ENCODE results near the gene AXIN1.
A peak's percentile ranks its signal among the peaks of the same experiment; 100 is the strongest.

AXIN1 gene

DNA sequence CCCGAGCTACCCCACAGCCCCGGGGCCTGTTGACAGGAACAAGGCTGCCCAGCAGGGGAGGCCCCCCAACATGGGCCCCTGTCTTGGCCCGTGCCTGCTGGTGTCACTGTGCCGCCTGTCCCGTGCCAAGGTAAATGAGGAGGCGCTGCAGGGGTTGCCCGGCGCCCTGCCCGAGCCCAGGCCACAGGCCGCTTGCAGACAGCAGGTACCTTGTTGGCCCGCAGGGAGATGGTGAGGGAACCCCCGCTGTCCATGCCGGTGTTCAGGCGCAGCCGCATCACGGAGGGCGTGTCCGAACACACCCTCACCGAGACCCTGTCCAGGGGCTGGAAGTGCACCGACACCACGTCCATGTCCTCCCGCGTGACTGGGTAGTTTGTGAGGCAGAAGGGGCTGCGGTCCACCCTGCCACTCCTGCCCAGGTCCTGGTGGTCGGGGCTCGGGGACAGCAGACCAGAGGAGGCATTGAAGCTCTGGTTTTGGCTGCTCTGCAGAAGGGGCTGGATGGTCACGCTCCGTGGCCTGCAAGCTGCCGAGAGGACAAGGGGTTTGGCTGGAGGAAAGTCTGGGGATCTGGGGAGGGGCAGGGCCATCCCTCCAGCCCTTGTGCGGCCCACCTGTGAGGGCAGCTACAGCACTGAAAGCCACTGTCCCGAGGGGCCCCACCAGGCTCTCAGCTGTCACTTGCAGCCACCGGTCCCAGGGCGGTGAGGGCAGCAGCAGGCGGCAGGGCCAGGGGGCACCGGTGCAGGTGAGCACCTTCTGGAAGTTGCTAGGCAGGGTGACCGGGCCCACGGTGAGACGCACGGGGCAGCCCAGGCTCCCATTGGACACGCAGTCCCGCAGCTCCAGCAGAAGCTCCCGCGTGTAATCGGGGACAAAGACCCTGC, 23.6 kb upstream of the AXIN1 start:
- Mint-ChIP-seq H3K27ac (no peak overlapping the region), H3K9me3 (no peaks in the 10 kb centered on the region), H3K4me1 (ENCODE audit: low read depth) (no peaks in the 10 kb centered on the region), H3K27me3 (ENCODE audit: low read depth) (no peaks in the 10 kb centered on the region), H3K36me3 (ENCODE audit: low read depth) (no peaks in the 10 kb centered on the region), H3K4me3 (no peak overlapping the region)

DNA sequence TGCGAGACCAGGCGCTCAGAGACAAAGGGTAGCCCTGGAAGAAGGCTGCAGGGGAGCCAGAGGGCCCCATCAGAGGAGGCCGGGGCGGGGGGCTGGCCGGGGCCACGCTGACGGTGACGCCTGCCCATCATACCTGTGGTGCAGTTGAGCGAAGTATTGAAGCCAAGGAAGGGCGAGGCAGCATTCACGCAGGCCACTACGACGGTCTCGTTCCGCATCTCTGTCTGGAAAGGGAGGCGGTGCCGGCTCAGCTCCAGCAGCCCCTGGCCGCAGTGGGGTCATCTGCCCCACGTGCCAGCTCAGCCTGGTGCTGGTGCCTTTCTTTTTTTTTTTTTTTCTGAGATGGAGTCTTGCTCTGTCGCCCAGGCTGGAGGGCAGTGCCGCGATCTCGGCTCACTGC, 22.7 kb upstream of the AXIN1 start:
- Mint-ChIP-seq H3K4me1 (ENCODE audit: low read depth) (peaks cover 3% of the 10 kb centered on the region), H3K4me3 (no peak overlapping the region), H3K9me3 (no peaks in the 10 kb centered on the region), H3K27me3 (ENCODE audit: low read depth) (no peaks in the 10 kb centered on the region), H3K36me3 (ENCODE audit: low read depth) (peaks cover 3% of the 10 kb centered on the region), H3K27ac (no peak overlapping the region)

DNA sequence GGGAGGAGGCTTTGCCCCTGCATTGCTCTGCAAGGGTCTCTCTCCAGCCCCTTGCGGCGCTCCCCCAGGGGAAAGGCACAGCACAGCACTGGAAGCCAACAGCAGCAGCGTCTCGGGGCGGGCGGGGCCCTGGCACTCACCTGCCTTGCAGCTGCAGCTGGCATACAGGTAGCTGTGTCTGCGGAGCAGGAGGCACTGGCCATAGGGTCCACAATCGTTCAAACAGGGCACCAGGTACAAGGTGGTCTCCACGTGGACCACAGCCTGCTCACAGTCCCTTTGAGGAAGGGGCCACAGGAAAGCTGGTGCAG, 22.0 kb upstream of the AXIN1 start:
- H3K4me1 Mint-ChIP-seq (ENCODE audit: low read depth) = peaks cover 6% of the 10 kb centered on the region
- no peak overlapping the region for H3K27ac Mint-ChIP-seq
- H3K27me3 Mint-ChIP-seq (ENCODE audit: low read depth) = no peaks in the 10 kb centered on the region
- H3K4me3 Mint-ChIP-seq = no peak overlapping the region
- no peaks in the 10 kb centered on the region for H3K9me3 Mint-ChIP-seq
- H3K36me3 Mint-ChIP-seq (ENCODE audit: low read depth) = peaks cover 3% of the 10 kb centered on the region

DNA sequence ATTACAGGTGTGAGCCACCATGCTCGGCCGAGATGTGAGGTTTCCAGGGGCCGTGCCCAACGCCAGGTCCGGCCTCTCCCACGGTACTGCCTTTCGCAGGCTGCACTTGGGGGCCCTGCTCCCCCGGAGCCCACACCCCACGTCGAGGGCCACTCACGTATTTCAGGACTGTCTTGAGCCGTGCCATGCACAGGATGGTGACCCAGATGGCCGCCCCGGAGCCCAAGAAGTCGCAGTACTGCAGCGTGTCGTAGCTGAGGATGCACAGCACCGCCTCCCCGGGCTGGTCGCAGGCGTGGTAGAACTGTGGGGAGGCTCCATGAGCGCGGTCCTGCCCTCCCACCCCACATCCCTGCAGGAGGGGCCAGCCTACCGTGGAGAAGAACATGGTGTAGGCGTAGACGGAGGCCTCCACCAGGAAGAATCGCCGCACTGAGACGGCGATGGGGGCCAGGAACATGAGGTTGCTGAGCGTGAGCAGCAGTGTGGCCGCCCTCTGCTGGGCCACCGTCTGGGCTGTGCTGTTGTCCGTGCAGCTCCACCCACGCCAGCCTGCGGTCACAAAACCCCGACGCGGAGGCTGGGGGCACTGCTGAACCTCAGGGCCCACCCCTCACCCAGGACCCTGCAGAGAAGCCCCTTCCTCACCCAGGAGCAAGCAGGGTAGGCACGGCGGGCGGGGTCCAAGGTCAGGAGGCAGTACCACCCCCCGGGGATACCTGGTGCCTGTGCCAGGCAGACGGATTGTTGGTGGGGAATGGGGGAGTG, 21.5 kb upstream of the AXIN1 start:
- peaks cover 3% of the 10 kb centered on the region for H3K36me3 Mint-ChIP-seq (ENCODE audit: low read depth)
- H3K27me3 Mint-ChIP-seq (ENCODE audit: low read depth) = no peaks in the 10 kb centered on the region
- no peak overlapping the region for H3K27ac Mint-ChIP-seq
- H3K9me3 Mint-ChIP-seq = no peaks in the 10 kb centered on the region
- no peak overlapping the region for H3K4me3 Mint-ChIP-seq
- peaks cover 9% of the 10 kb centered on the region for H3K4me1 Mint-ChIP-seq (ENCODE audit: low read depth)

DNA sequence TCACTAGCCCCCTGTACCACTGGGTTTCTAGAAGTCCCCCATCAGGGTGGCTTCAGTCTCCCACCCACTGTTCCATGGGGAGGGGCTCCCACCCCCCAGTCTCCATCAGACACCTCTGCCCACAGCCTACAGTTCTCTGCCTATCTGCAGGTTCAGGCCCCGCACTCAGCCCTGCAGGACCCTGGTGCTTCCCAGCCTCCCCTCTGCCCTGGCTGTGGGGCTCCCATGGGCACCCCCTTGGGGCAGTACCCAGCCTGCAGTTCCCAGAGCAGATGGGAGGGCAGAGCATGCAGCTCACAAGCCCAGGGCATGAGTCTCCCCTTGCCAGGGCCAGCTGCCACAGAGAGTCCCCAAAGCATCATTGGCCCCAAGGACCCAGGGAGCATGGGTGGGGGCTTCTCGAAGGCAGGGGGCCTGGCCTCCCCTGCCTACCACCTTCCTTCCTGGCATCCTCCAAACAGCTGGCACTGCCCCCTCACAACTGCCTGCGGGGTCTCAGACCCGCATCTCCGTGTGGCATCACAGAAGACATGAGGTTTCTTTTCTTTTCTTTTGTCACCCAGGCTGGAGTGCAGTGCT, 20.6 kb upstream of the AXIN1 start:
- H3K4me1 Mint-ChIP-seq (ENCODE audit: low read depth) = peaks cover 9% of the 10 kb centered on the region
- H3K9me3 Mint-ChIP-seq = no peaks in the 10 kb centered on the region
- H3K36me3 Mint-ChIP-seq (ENCODE audit: low read depth) = peaks cover 3% of the 10 kb centered on the region
- no peaks in the 10 kb centered on the region for H3K27me3 Mint-ChIP-seq (ENCODE audit: low read depth)
- H3K27ac Mint-ChIP-seq = no peak overlapping the region
- H3K4me3 Mint-ChIP-seq = no peak overlapping the region

DNA sequence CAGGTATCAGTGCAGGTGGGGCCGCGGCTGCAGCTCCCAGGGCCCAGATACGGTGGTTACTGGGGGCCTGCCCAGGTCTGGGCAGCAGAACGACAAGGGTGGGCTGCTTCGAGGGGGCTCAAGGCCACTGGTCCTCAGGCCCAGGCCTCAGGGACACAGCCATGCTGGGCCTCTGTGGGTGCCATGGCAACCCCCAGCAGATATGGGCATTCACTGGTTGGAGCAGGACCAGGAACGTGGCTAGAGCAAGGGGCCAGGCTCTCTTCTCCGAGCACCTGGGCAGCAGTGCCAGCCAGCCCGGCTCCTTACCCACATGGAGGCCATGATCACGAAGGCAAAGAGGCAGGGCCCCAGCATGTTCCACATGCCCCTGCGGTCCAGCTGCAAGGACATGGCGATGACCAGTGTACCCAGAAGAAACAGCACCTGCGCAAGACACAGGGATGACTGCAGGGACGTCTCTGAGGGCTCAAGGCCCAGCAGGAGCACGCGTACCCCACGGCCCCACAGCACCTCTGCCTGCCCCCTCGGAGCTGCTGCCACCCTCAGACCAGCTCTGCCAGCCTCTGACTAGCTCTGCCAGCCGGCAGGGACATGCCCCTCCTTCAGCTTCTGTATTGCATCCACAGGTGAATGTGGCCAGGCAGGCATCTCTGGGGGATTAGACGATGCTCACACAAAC, 19.9 kb upstream of the AXIN1 start:
- H3K4me1 Mint-ChIP-seq (ENCODE audit: low read depth) = peaks cover 9% of the 10 kb centered on the region
- no peaks in the 10 kb centered on the region for H3K27me3 Mint-ChIP-seq (ENCODE audit: low read depth)
- no peak overlapping the region for H3K27ac Mint-ChIP-seq
- peaks cover 3% of the 10 kb centered on the region for H3K36me3 Mint-ChIP-seq (ENCODE audit: low read depth)
- H3K9me3 Mint-ChIP-seq = no peaks in the 10 kb centered on the region
- H3K4me3 Mint-ChIP-seq = no peak overlapping the region

DNA sequence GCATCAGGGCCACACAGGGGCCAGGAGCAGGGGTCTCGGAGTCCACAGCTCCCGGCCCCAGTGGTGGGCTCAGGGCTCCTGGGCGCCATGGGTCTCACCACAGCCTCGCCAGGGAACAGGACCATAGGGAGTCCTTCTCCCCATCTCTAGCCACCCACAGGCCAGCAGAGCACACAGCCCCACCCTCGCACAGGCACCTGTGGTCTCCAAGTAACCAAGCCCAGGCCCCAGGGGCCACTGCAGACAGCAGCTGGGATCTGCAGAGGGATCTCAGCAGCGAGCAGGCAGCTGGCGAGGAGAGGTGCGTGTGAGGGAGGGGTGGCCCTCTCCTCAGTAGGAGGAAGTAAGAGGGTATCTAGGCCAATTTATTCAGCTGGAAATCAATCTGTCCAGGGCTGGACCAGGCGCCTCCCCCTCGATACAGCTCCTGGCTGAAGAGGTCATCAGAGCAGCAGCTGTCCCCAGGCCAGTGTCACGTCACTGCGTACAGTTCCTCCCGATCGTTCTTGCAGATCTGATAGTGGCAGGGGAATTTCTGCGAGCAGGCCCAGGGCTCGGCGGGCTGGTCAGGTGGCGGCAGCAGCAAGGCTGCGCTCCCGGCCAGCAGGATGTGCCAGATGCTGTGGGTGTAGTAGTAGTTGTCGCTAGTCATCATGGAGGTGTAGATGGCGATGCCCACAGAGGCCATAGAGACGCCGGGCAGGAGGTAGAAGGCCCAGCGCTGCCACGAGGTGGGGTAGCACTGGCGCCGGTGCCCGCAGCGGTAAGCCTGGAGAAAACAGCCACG, 19.2 kb upstream of the AXIN1 start:
- H3K27ac Mint-ChIP-seq = no peak overlapping the region
- peaks cover 9% of the 10 kb centered on the region for H3K4me1 Mint-ChIP-seq (ENCODE audit: low read depth)
- H3K27me3 Mint-ChIP-seq (ENCODE audit: low read depth) = no peaks in the 10 kb centered on the region
- H3K36me3 Mint-ChIP-seq (ENCODE audit: low read depth) = peaks cover 7% of the 10 kb centered on the region
- H3K4me3 Mint-ChIP-seq = no peak overlapping the region
- H3K9me3 Mint-ChIP-seq = no peaks in the 10 kb centered on the region

DNA sequence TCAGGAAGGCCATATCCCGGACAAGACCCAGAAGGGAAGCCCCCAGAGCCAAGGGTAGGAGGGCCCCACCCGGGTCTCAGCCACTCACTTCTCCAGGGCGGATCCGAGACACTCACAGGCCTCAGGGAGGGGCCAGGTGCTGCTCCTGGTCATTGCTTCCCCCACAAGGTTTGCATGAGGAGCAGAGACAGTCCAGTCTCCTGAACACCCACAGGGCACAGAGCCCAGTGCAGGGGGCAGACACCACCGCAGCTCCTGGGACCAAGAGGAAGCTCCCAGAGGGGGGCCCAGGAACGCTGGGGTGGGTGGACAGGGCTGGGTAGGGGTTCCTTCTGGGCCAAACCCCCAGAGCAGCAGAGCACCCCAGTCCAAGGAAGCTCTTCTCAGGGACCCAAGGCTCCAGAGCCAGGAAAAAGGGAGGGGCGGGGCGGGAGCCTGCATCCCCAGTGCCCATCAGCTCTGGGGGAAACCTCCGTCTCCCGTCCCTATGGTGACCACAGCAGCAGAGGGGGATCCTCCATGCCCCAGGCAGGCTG, 18.5 kb upstream of the AXIN1 start:
- peaks cover 7% of the 10 kb centered on the region for H3K36me3 Mint-ChIP-seq (ENCODE audit: low read depth)
- no peaks in the 10 kb centered on the region for H3K27me3 Mint-ChIP-seq (ENCODE audit: low read depth)
- H3K27ac Mint-ChIP-seq = peak overlapping the region; percentile 89
- no peaks in the 10 kb centered on the region for H3K9me3 Mint-ChIP-seq
- H3K4me1 Mint-ChIP-seq (ENCODE audit: low read depth) = peaks cover 9% of the 10 kb centered on the region
- peak overlapping the region; percentile 90 for H3K4me3 Mint-ChIP-seq

DNA sequence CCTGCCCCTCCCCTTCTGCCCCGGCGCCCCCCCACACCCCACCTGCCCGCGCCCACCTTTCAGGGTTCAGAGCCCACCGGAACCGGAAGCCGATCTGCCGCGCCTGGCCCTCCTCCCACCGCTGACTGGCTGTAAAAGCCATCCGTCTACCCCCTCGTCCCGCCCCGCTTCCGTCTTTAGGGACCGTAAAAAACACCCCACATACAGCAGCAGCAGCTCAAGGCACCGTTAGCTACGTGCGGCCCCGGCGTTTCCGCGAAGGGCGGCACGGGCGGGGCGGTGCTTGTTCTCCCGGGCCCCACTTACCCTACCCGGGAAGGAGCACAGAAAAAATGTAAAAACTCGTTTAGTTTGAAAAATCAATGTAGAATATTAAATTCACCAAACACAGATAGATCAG, 17.9 kb upstream of the AXIN1 start, which contains the start of gene MRPL28:
TSS of gene MRPL28 (minus strand) at position 96 of the 400 bp plus-strand sequence. CDS start 320 bp downstream, outside the sequence.
- H3K27ac Mint-ChIP-seq = peak within 1 kb of the TSS; percentile 89
- H3K36me3 Mint-ChIP-seq (ENCODE audit: low read depth) = peaks cover 7% of the 10 kb centered on the region
- H3K4me3 Mint-ChIP-seq = peak within 1 kb of the TSS; percentile 90
- H3K4me1 Mint-ChIP-seq (ENCODE audit: low read depth) = peaks cover 9% of the 10 kb centered on the region
- no peaks in the 10 kb centered on the region for H3K27me3 Mint-ChIP-seq (ENCODE audit: low read depth)
- no peaks in the 10 kb centered on the region for H3K9me3 Mint-ChIP-seq

DNA sequence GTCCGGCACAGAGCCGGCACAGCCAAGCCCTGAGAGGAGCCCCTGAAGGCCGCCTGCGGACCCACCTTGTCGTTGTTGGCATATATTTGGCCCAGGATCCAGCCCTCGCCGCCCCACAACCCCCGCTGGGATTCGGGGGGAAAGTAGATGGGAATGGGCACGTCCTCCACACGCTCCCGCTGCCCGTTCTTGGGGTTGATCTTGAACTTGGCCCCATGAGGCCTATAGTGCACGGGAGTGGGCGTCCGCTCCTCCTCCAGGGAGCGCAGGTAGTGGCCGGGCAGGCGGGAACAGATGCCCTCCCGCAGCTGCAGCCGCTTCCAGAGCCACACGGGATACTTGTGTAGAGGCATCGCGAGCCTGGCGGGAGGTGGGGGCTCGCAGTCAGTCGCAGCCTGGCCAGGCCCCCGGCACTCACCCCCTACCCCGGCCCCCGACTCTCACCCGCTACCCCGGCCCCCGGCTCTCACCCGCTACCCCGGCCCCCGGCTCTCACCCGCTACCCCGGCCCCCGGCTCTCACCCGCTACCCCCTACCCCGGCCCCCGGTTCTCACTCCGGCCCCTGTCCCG, 17.4 kb upstream of the AXIN1 start:
- H3K4me1 Mint-ChIP-seq (ENCODE audit: low read depth) = peaks cover 9% of the 10 kb centered on the region
- H3K36me3 Mint-ChIP-seq (ENCODE audit: low read depth) = peaks cover 7% of the 10 kb centered on the region
- H3K4me3 Mint-ChIP-seq = peak overlapping the region; percentile 71
- no peaks in the 10 kb centered on the region for H3K9me3 Mint-ChIP-seq
- H3K27ac Mint-ChIP-seq = no peak overlapping the region
- no peaks in the 10 kb centered on the region for H3K27me3 Mint-ChIP-seq (ENCODE audit: low read depth)

DNA sequence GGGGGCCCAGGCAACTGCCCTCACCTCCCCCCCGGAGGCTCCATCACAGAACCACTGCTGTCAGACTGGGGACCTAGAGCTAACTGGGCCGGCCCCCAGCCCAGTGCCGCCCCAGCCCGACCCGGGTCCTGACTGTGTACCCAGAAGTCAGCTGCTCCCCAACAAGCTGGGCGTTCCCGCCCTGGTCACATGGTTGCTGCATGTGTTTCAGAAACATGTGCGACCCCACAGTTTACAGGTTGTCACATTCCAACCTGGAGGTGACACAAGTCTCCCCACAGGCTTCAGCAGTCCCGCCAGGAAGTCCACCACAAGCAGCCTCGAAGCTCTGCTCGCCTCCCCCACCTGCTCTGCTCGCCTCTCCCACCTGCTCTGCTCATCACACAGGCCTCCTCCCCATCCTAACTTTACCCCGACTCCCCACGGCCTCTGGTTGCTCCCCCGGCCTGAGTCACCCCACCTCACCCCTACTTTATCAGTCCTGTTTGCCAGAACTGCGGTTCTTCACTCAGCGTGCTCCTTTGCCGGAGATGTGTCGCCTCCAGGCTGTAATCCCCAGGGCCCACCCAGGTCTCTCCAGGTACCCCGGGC, 16.8 kb upstream of the AXIN1 start:
- H3K27ac Mint-ChIP-seq = no peak overlapping the region
- no peaks in the 10 kb centered on the region for H3K27me3 Mint-ChIP-seq (ENCODE audit: low read depth)
- H3K36me3 Mint-ChIP-seq (ENCODE audit: low read depth) = peaks cover 7% of the 10 kb centered on the region
- H3K9me3 Mint-ChIP-seq = no peaks in the 10 kb centered on the region
- H3K4me3 Mint-ChIP-seq = peak overlapping the region; percentile 71
- peaks cover 9% of the 10 kb centered on the region for H3K4me1 Mint-ChIP-seq (ENCODE audit: low read depth)

DNA sequence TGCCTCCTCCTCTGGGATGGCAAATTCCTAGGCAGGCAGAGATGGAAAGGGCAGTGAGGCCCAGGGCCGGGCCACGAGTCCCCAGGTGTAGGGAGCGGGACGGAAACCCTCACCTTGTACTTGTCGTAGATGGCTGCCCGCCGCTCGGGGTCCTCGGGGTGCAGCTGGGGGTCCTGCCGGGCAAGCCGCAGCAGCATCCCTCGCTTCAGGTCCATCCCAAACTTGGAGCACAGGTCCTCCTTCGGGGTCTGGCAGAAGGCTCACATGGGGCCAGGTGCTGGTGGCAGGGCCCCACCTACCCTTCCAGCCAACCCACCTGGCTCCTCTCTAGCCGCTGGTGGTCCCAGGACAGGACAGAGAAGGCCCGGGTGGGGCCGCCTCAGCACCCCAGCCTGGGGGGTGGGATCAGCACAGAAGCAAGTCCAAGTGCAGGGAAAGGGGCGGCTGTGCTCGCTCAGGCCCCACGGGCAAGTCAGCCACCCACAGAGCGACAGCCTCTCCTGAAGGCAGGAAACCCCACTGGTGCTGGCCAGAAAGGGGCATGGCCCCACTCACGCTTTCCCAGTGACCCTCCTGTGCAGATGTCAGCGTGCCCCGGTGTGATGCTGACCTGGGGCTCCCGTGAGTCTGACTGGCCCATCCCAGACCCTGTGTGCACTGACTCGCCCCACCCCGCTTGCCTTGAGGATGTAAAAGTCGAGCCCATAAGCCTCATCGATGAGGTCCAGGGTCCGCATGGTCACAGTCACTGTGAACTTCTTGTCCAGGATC, 16.1 kb upstream of the AXIN1 start:
- no peaks in the 10 kb centered on the region for H3K9me3 Mint-ChIP-seq
- H3K36me3 Mint-ChIP-seq (ENCODE audit: low read depth) = peaks cover 7% of the 10 kb centered on the region
- H3K27me3 Mint-ChIP-seq (ENCODE audit: low read depth) = no peaks in the 10 kb centered on the region
- H3K4me3 Mint-ChIP-seq = no peak overlapping the region
- H3K4me1 Mint-ChIP-seq (ENCODE audit: low read depth) = peaks cover 9% of the 10 kb centered on the region
- no peak overlapping the region for H3K27ac Mint-ChIP-seq

All from T-helper 1 cell treated with Interleukin-12 subunit alpha and Interleukin-12 subunit beta and Interleukin-4 antibody, amounts not matched to agents 30 μg/mL and 1 μg/mL, for 36 hours (primary cell).